ENCODE data around the gene HM13. TPM values are rescaled to one million over a fixed set of nuclear protein-coding genes. Genes with fewer than 3 reads are reported as not detected.
"Not testable (repeated sequence)": the region's sequence is repeated elsewhere in the genome, so short reads cannot be mapped to it uniquely, and the experiment has no call there.

Gene HM13
- total RNA-seq, 1 donor from 2014 or later: 27.8 TPM

- no peak for DNase-seq
Observed at GRCh38 chr20:31593221-31594001, 79.2 kb downstream of the HM13 start.

GRCh38 chr20:31594002-31594557 lies 79.8 kb downstream of the HM13 start:
- DNase-seq: no peak

- DNase-seq: no peak
Observed at GRCh38 chr20:31594558-31595379, 80.5 kb downstream of the HM13 start.

GRCh38 chr20:31595380-31595653 lies 81.1 kb downstream of the HM13 start:
- DNase-seq: no peak

- DNase-seq: no peak
Observed at GRCh38 chr20:31595654-31596411, 81.6 kb downstream of the HM13 start.

GRCh38 chr20:31596412-31596715 lies 82.1 kb downstream of the HM13 start:
- DNase-seq: not testable (repeated sequence)

GRCh38 chr20:31596831-31597480 lies 82.7 kb downstream of the HM13 start:
- no peak for DNase-seq

- DNase-seq: no peak
Observed at GRCh38 chr20:31597481-31597855, 83.2 kb downstream of the HM13 start.

- no peak for DNase-seq
Observed at GRCh38 chr20:31602431-31602778, 88.2 kb downstream of the HM13 start.

- DNase-seq: no peak
Observed at GRCh38 chr20:31602779-31603441, 88.7 kb downstream of the HM13 start.

- DNase-seq: peak; percentile 86
Observed at GRCh38 chr20:31603822-31604566, 89.8 kb downstream of the HM13 start.

- DNase-seq: no peak
Observed at GRCh38 chr20:31604567-31605030, 90.4 kb downstream of the HM13 start.

- peak; percentile 91 for DNase-seq
Observed at GRCh38 chr20:31605031-31605901, 91.0 kb downstream of the HM13 start, which contains the start of gene ID1. Gene ID1 (plus strand): TSS chr20:31605289. CDS start chr20:31605388, 99 bp downstream.

GRCh38 chr20:31605902-31606803 lies 91.9 kb downstream of the HM13 start:
- no peak for DNase-seq

- DNase-seq: no peak
Observed at GRCh38 chr20:31606804-31607639, 92.8 kb downstream of the HM13 start.

GRCh38 chr20:31607640-31608250 lies 93.5 kb downstream of the HM13 start:
- DNase-seq: no peak

GRCh38 chr20:31608251-31608945 lies 94.2 kb downstream of the HM13 start:
- peak; percentile 20 for DNase-seq

Data from occipital lobe (tissue), 2 donors.